ENCODE measurements around the gene FXYD2.

- TF ChIP-seq CTCF (IDR thresholded peaks at IDR 0.05) (no peak), EP300 (IDR thresholded peaks at IDR 0.05) (no peak)
Observed at GRCh38 chr11:117859488-117860112, 35.1 kb upstream of the FXYD2 start.
